Kidney (tissue), 14 donors: ENCODE measurements around the gene SKI. TPM values are rescaled to one million over a fixed set of nuclear protein-coding genes. Genes with fewer than 3 reads are reported as not detected.

ENCODE experiments used
- DNase-seq, 5 donors: peaks; one replicate each; pipeline ENCODE4 v3.0.0-alpha.2; 2013 to 2020
- FAIRE-seq: peaks from 2 replicates; lab custom pipeline; 2012; peaks lifted over from hg19 to GRCh38; lab: Jason Lieb, UNC
- H3K27ac ChIP-seq, 2 donors: one replicate each; pipeline ENCODE4 v1.7.0; 2013; ENCODE audit warnings: low read depth in 2 of 2, low read length in 2 of 2, inconsistent platforms in 1 of 2
- H3K27me3 ChIP-seq: one replicate; pipeline ENCODE4 v1.7.1; 2013; ENCODE audit warnings: low read length, inconsistent platforms; ENCODE audit not compliant: control insufficient read depth, insufficient read depth
- H3K36me3 ChIP-seq, 3 donors: one replicate each; pipeline versions ENCODE4 v1.7.0 to v1.7.1; 2013; ENCODE audit warnings: low read length in 3 of 3, control low read depth in 1 of 3, inconsistent platforms in 1 of 3; ENCODE audit not compliant: insufficient read depth in 3 of 3, control insufficient read depth in 2 of 3
- H3K4me1 ChIP-seq, 3 donors: one replicate each; pipeline versions ENCODE4 v1.7.0 to v1.7.1; 2013; ENCODE audit warnings: low read length in 3 of 3, inconsistent platforms in 1 of 3, low read depth in 1 of 3; ENCODE audit not compliant: control insufficient read depth in 2 of 3, insufficient read depth in 2 of 3
- H3K4me3 ChIP-seq, 3 donors: one replicate each; pipeline versions ENCODE4 v1.7.0 to v1.8.1; 2013; ENCODE audit warnings: low read length in 3 of 3, control low read depth in 1 of 3, inconsistent platforms in 1 of 3
- H3K9ac ChIP-seq, 3 donors: one replicate each; pipeline versions ENCODE4 v1.7.0 to v1.7.1; 2013; ENCODE audit warnings: low read length in 3 of 3, control low read depth in 1 of 3, inconsistent platforms in 1 of 3
- H3K9me3 ChIP-seq, 3 donors: one replicate each; pipeline versions ENCODE4 v1.7.0 to v1.7.1; 2013; ENCODE audit warnings: low read length in 3 of 3, control low read depth in 1 of 3, inconsistent platforms in 1 of 3; ENCODE audit not compliant: control insufficient read depth in 2 of 3, insufficient read depth in 1 of 3
- intact Hi-C: fragments of 100-400 bp; cut with DNase I; formaldehyde crosslinking; loops from one replicate; pipeline ENCODE4 v1.11.1; 2022
- polyA plus RNA-seq: library from polyadenylated mRNA; stranded (reverse); fragments of 350-450 nt; fragmentation: Illumina TruSeq; extraction: RNeasy Lipid Tissue Mini Kit (QIAGEN cat#74804); gene quantifications from one replicate; pipeline ENCODE4 v1.2.3, GENCODE V29; 2014; ENCODE audit warnings: low read depth, low replicate concordance; ENCODE audit not compliant: insufficient read depth
- total RNA-seq: library from RNA; stranded (reverse); fragmentation: NEBNext Ultra II Directional; extraction: Animal tissue kit (Norgen Biotek cat#: 25700); gene quantifications from one replicate; pipeline ENCODE4 v1.2.1, GENCODE V29; 2021
- TF ChIP-seq, protein P1 (sequence below): IDR thresholded peaks from 3 replicates; pipeline ENCODE4 v1.5.1; 2012; ENCODE audit warnings: mild to moderate bottlenecking, moderate library complexity, borderline replicate concordance; ENCODE audit not compliant: insufficient read depth; ENCODE audit errors: extremely low read depth
- donor health status: control.
- donor health status: control.
- donor health status: control.
- donor health status: control.
- donor health status: control.
- donor health status: DM: yes; HTN: yes; CAD: no.
- donor health status: Normal renal cell carcinoma (clear cell type).

The SKI gene
- total and polyA plus RNA-seq, 2 donors from 2014 or later: 9.2 to 78.6 TPM

DNA sequence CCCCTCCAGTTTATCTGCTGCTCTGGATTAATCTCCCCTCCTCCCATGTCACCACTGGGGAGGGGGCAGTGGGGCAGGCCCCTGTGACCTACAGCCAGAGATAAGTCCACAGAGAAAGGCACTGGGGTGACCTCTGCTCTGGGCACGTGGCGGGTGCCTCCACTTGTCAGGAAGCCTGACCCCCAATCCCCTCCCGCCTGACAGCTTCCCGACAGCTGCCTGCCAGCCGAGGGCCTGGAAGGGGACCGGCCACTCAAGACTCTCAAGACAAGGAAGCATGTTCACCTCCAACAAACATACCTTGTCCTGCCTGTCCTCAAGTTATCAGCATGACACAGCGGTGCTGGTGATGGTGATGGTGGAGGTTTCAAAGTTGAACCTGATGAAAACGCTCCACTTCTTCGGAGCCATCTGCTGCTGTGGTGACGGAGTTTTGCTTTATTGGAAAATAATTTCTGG is 30.4 kb upstream of the SKI start:
- peaks cover 0 to 24% (median 4%) of the 10 kb centered on the region in 3 donors for H3K4me1 ChIP-seq
- intact Hi-C loops: loop anchor here (5.0 kb wide), 1 partner anchor 185 kb away; no protein-coding TSS in a partner anchor
- FAIRE-seq: no peak

DNA sequence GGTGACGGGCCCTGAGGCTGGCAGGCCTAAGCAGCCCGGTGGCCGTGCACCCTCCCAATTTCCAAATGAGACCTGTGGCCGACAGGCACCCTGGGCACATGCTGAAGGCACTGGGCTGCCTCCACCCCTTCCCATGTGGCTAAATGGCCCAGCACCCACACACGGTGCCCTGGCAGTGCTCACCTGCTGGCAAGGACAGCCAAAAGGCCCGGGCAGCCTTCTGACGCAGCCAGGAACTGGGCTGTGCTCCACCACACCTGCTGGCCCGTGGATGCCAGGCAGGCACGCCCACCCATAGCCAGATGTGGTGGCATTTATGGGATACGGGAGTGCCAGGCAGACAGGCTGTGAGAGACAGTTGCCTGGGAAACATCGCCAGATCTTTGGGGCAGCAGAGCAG is 29.5 kb upstream of the SKI start:
- peak overlapping the region; percentile 68 to 71 for H3K27ac ChIP-seq
- peak overlapping the region in 1 of 3 donors; percentile 55 for H3K9ac ChIP-seq
- no peaks in the 10 kb centered on the region for H3K9me3 ChIP-seq
- H3K4me1 ChIP-seq: peaks cover 0 to 22% (median 4%) of the 10 kb centered on the region in 3 donors
- no peaks in the 10 kb centered on the region for H3K27me3 ChIP-seq
- DNase-seq (peak in 1 of 5 donors; percentile 88), FAIRE-seq (no peak)
- H3K36me3 ChIP-seq: no peaks in the 10 kb centered on the region
- H3K4me3 ChIP-seq: no peak overlapping the region
- TF ChIP-seq, protein P1, sequence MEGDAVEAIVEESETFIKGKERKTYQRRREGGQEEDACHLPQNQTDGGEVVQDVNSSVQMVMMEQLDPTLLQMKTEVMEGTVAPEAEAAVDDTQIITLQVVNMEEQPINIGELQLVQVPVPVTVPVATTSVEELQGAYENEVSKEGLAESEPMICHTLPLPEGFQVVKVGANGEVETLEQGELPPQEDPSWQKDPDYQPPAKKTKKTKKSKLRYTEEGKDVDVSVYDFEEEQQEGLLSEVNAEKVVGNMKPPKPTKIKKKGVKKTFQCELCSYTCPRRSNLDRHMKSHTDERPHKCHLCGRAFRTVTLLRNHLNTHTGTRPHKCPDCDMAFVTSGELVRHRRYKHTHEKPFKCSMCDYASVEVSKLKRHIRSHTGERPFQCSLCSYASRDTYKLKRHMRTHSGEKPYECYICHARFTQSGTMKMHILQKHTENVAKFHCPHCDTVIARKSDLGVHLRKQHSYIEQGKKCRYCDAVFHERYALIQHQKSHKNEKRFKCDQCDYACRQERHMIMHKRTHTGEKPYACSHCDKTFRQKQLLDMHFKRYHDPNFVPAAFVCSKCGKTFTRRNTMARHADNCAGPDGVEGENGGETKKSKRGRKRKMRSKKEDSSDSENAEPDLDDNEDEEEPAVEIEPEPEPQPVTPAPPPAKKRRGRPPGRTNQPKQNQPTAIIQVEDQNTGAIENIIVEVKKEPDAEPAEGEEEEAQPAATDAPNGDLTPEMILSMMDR: no peak
- intact Hi-C loops: loop anchor here (5.0 kb wide), 1 partner anchor 184 kb away; no protein-coding TSS in a partner anchor

More for the DNA sequence above, 30.4 kb upstream of the SKI start:
- H3K27ac ChIP-seq: no peak overlapping the region
- no peak overlapping the region for H3K4me3 ChIP-seq
- peak in 2 of 5 donors; percentile 52 to 68 for DNase-seq
- no peaks in the 10 kb centered on the region for H3K36me3 ChIP-seq
- TF ChIP-seq, protein P1: no peak
- H3K9ac ChIP-seq: no peak overlapping the region
- no peaks in the 10 kb centered on the region for H3K27me3 ChIP-seq
- H3K9me3 ChIP-seq: no peaks in the 10 kb centered on the region

DNA sequence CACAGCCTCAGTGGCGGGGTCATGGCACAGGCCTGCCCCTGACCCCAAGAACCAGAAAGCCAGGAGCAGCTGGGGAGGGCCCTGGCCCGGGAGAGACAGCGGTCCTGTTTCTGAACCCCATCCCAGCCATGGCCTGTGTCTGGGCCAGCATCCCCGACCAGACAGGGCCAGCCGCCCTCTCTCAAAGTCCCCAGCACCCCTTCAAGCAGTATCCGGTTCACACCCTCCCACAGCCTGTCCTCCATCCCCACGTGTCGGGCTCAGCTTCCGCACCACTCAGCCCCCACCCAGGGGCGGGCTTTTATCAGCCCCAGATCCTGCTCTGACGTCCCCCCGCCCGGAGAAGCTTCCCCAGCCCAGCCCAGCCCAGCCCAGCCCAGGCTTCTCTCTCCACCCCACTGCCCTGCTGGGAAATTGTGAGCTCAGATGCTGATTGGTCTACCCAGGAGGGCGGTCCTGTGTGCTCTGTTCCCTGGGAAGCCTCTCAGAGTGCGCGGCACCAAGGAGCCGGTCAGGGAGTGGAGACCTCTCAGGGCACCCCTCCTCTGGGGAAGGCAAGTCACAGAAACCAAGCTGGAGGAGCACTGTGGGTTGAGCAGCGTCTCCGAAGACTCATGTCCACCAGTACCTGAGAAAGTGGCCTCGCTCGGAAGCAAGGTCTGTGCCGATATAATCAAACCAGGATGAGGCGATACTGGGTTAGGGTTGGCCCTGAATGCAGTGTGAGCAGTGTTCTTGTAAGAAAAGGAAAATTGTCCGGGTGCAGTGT is 28.9 kb upstream of the SKI start:
- Histone ChIP-seq H3K4me3 (peak overlapping the region; percentile 56 to 72 (median 68)), H3K9ac (peak overlapping the region; percentile 14 to 66 (median 24)), H3K9me3 (no peaks in the 10 kb centered on the region), H3K27me3 (no peaks in the 10 kb centered on the region), H3K27ac (peak overlapping the region; percentile 68 to 71), H3K4me1 (peaks cover 0 to 24% (median 10%) of the 10 kb centered on the region in 3 donors), H3K36me3 (no peaks in the 10 kb centered on the region)
- intact Hi-C loops: loop anchor here (5.0 kb wide), 1 partner anchor 183 kb away; no protein-coding TSS in a partner anchor
- TF ChIP-seq, protein P1: no peak
- FAIRE-seq (peak; percentile 49), DNase-seq (peak; percentile 88 to 98 (median 90))
